UCSD-AML1 (cell line): ENCODE data around the gene ACO2.
"Not testable (repeated sequence)": the region's sequence is repeated elsewhere in the genome, so short reads cannot be mapped to it uniquely, and the experiment has no call there.

Source experiments
- DNase-seq: peaks from one replicate; lab custom pipeline; 2025; ENCODE audit not compliant: unreplicated experiment; lab: John Stamatoyannopoulos, UW

The ACO2 gene

GRCh38 chr22:41468381-41469217 lies at the start of gene ACO2, which contains the start of gene PHF5A:
ACO2 (plus strand) TSS chr22:41469117; CDS start chr22:41469147, 30 bp downstream.
PHF5A (minus strand) TSS chr22:41468692; CDS start chr22:41468653, 39 bp downstream.
- peak; percentile 96 for DNase-seq

GRCh38 chr22:41425660-41426365 lies 43.1 kb upstream of the ACO2 start:
- no peak for DNase-seq

- DNase-seq = no peak
Observed at GRCh38 chr22:41429232-41429950, 39.5 kb upstream of the ACO2 start.

GRCh38 chr22:41429951-41430332 lies 39.0 kb upstream of the ACO2 start:
- no peak for DNase-seq

- DNase-seq = no peak
Observed at GRCh38 chr22:41431656-41432055, 37.3 kb upstream of the ACO2 start.

GRCh38 chr22:41433480-41433879 lies 35.4 kb upstream of the ACO2 start:
- DNase-seq = not testable (repeated sequence)

GRCh38 chr22:41434361-41435003 lies 34.4 kb upstream of the ACO2 start:
- not testable (repeated sequence) for DNase-seq

- no peak for DNase-seq
Observed at GRCh38 chr22:41435560-41435959, 33.4 kb upstream of the ACO2 start.

- DNase-seq = no peak
Observed at GRCh38 chr22:41436322-41437113, 32.4 kb upstream of the ACO2 start.

- no peak for DNase-seq
Observed at GRCh38 chr22:41437198-41437597, 31.7 kb upstream of the ACO2 start.

- not testable (repeated sequence) for DNase-seq
Observed at GRCh38 chr22:41440511-41440910, 28.4 kb upstream of the ACO2 start.

GRCh38 chr22:41442240-41442792 lies 26.6 kb upstream of the ACO2 start:
- DNase-seq = no peak

- peak; percentile 97 for DNase-seq
Observed at GRCh38 chr22:41444360-41445128, 24.4 kb upstream of the ACO2 start.

GRCh38 chr22:41445129-41446056 lies 23.5 kb upstream of the ACO2 start:
- peak; percentile 32 for DNase-seq

GRCh38 chr22:41446057-41446501 lies 22.8 kb upstream of the ACO2 start:
- peak; percentile 41 for DNase-seq

GRCh38 chr22:41446639-41447434 lies 22.1 kb upstream of the ACO2 start, which contains the start of gene TOB2:
TOB2 (minus strand) TSS chr22:41446801; CDS start chr22:41437345, 9,456 bp downstream.
- peak; percentile 95 for DNase-seq
